Activated CD8-positive, alpha-beta memory T cell treated with anti-CD3 and anti-CD28 coated beads, Interleukin-2, amount 50 U/mL, for 1 hour (primary cell): ENCODE data around the gene MORC3.
"Not testable (repeated sequence)": the region's sequence is repeated elsewhere in the genome, so short reads cannot be mapped to it uniquely, and the experiment has no call there.

ENCODE experiments used
- DNase-seq: peaks from one replicate; pipeline ENCODE4 v3.0.0-alpha.2; 2020; ENCODE audit errors: extremely low read depth

Gene MORC3, protein sequence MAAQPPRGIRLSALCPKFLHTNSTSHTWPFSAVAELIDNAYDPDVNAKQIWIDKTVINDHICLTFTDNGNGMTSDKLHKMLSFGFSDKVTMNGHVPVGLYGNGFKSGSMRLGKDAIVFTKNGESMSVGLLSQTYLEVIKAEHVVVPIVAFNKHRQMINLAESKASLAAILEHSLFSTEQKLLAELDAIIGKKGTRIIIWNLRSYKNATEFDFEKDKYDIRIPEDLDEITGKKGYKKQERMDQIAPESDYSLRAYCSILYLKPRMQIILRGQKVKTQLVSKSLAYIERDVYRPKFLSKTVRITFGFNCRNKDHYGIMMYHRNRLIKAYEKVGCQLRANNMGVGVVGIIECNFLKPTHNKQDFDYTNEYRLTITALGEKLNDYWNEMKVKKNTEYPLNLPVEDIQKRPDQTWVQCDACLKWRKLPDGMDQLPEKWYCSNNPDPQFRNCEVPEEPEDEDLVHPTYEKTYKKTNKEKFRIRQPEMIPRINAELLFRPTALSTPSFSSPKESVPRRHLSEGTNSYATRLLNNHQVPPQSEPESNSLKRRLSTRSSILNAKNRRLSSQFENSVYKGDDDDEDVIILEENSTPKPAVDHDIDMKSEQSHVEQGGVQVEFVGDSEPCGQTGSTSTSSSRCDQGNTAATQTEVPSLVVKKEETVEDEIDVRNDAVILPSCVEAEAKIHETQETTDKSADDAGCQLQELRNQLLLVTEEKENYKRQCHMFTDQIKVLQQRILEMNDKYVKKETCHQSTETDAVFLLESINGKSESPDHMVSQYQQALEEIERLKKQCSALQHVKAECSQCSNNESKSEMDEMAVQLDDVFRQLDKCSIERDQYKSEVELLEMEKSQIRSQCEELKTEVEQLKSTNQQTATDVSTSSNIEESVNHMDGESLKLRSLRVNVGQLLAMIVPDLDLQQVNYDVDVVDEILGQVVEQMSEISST

DNA sequence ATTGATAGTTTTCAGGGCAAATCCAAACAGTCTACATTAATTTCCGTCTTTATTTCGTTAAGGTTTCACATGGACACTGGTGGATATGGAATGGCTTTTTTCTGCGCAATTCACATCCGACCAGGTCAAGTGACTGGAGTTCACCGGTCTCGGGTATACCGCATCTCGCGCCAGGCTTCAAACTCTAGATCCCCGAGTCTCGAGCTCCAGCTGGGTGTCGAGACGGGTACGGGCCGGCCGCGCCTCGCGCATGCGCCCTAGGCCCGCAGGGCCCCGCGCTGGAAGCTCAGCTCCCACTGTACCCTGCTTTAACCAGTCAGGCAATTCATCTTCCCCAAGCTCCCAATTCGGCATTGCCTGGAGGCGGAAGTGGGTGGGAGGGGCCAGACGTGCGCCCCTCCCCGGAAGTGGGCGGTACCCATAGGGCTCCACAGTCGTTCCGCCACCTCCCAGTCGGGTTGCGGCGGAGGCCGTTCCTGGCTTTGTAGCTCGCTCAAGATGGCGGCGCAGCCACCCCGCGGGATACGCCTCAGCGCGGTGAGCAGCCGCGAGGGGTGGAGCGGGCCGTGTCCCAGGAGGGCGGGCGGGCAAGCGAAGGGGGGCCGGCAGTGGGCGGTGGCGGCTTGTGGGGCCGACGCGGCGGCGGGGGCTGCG lies at the start of gene MORC3:
TSS of gene MORC3 (plus strand) at position 431 of the 654 bp plus-strand sequence. CDS start at position 499, 68 bp downstream.
- DNase-seq = peak; percentile 92

DNA sequence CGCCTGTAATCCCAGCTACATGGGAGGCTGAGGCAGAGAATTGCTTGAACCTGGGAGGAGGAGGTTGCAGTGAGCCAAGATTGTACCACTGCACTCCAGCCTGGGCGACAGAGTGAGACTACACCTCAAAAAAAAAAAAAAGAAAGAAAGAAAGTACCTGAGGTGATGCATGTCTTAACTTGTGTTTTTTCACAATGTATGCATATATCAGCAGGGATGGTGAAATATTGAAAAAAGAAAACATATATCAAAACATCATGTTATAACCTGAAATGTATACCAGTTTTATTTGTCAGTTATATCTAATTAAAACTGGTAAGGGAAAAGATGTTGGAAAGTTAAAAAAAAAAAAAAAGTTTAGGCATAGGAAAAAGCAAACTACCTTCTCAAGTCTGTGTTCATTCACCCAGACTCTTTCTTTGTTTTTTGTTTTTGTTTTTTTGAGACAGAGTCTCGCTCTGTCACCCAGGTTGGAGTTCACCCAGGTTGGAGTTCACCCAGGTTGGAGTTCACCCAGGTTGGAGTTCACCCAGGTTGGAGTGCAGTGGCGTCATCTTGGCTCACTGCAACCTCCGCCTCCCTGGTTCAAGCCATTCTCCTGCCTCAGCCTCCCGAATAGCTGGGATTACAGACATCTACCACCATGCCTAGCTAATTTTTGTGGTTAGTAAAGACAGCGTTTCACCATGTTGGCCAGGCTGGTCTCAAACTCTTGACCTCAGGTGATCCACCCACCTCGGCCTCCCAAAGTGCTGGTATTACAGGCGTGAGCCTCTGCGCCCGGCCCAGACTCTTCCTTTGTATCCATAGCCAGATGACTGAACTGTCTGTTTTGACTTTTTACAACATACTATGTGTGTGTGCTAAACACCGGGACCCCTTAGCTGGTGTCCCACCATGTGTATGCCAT lies 49.0 kb upstream of the MORC3 start:
- DNase-seq = not testable (repeated sequence)

DNA sequence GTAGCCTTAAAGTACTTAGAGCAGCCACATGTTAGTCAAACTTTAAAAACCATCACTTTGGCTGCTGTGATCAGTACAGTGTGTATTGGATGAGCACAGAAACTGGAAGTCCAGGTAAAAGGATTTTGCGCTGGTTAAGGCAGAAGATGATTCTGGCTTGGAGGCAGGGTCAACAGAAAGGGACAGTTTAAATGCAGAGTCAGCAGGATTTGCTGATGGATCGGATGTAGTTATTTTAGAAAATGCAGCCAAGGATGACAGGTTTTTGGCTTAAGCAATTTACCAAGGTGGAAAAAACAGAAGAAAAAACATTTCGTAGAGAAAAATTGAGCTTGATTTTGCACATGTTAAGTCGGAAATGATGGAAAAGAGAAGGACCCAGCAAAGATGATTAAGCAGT lies 45.9 kb upstream of the MORC3 start:
- DNase-seq = no peak

DNA sequence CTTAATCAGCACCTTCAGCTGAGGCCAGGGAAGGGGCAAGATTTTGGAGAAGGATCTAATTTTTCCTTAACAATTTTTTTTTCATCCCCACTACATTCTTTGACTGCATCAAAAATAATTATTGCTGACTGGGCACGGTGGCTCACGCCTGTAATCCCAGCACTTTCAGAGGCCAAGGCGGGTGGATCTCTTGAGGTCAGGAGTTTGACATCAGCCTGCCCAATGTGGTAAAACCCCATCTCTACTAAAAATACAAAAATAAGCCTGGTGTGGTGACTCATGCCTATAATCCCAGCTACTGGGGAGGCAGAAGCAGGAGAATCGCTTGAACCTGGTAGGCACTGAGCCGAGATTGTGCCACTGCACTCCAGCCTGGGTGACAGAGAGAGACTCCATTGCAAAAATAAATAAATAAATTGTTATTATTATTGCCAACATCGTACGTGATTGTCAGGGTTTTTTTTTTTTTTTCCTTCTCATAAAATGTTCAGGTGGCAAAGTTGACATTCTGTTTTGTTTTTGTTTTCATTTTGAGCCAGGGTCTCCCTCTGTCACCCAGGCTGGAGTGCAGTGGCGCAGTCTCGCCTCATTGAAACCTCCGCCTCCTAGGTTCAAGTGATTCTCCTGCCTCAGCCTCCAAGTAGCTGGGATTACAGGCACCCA lies 37.3 kb upstream of the MORC3 start:
- no peak for DNase-seq

DNA sequence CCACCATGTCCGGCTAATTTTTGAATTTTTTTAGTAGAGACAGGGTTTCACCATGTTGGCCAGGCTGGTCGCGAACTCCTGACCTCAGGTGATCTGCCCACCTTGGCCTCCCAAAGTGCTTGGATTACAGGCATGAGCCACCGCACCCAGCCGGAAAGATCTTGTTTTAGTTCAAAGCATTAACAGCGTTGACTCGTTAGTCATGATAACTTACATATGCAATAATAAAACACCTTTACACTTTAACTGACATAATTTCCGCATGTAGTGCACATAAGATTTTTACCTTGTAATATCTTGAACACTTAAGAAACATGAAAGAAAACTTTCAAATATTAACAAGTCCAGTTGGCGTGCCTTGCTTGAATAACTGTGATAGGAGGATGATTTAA lies 36.8 kb upstream of the MORC3 start:
- not testable (repeated sequence) for DNase-seq

DNA sequence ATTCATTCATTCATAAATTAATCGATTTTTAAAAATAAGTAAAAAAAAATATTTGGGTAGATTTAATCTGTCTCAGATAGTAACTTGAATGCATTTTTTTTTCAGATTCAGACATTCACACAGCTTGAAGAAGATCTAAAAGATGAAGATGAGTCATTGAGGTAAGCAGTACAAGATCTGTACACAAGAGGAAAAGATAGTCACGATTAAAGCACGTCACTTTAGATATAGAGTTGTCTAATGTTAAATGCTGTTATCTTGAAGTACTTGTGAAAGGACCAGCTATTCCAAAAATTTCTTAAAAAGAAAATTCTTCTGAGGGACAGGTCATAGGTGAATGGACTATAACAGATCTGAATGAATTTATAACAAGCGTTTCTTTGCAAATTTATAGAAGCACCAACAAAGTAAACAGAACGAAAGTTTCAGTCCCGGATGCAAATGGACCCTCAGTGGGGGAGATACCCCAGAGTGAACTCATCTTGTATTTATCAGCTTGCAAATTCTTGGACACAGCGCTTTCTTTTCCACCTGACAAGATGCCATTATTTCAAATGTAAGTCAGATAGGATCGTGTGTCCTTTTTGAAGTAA lies 31.2 kb upstream of the MORC3 start:
- DNase-seq = no peak

DNA sequence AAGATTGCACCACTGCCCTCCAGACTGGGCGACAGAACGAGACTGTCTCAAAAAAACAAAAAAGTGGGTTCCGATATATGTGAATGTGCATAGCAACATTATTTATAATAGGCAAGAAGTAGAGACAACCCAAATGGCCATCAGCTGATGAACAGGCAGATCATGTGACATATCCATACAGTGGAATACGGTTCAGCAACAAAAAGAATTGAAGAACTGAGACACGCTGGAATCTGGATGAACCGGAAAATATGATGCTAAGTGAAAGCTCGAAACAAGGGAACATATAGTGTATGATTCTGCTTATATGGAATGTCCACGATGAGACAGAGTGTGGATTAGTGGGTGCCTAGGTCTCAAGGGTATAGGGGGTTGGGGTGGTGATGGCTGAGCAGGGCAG lies 28.5 kb upstream of the MORC3 start:
- no peak for DNase-seq

DNA sequence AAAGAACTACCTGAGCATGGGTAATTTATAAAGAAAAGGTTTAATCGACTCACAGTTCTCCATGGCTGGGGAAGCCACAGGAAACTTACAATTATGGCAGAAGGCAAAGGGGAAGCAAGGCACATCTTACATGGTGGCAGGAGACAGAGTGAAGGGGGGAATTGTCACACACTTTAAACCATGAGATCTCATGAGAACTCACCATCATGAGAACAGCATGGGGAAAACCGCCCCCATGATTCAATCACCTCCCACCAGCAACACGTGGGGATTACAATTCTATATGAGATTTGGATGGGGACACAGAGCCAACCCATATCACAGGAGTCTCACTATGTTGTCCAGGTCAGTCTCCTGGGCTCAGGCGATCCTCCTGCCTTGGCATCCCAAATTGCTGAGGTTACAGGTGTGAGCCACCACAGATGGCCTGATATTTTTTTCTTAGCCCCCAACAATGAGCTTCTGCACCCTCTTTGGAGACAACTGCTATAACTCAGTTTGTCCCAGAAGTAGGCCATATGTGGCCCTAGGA lies 22.5 kb upstream of the MORC3 start:
- DNase-seq = no peak

DNA sequence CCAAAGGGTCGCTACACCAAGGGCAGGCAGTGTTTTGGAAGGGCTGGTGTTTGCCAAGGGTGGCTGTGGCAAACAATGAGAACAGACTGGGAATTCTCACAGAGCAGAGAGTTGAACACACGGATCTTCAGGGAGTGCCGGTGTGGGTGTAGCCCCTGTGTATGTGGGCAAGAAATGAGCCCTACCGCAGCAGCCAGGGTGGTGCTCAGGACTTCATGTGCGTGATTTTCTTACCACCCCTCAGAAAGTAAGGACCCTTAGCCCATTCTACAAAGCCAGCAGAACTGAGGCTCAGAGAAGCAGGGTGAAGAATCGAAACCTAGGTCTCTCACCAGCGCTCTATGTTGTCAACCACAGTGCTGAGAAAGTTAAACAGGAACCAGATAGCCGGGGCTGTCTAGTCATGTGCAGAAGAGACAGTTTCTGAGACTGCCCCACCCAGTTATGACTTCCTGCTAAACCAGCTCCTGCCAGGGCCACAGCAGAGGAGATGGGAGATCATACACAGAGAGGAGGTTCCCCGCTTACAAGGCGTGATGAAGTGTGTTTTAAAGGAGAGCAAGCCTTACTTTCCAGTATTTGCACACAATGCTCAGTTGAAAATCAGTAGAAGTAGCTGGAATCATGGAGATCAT lies 21.9 kb upstream of the MORC3 start:
- peak; percentile 49 for DNase-seq

DNA sequence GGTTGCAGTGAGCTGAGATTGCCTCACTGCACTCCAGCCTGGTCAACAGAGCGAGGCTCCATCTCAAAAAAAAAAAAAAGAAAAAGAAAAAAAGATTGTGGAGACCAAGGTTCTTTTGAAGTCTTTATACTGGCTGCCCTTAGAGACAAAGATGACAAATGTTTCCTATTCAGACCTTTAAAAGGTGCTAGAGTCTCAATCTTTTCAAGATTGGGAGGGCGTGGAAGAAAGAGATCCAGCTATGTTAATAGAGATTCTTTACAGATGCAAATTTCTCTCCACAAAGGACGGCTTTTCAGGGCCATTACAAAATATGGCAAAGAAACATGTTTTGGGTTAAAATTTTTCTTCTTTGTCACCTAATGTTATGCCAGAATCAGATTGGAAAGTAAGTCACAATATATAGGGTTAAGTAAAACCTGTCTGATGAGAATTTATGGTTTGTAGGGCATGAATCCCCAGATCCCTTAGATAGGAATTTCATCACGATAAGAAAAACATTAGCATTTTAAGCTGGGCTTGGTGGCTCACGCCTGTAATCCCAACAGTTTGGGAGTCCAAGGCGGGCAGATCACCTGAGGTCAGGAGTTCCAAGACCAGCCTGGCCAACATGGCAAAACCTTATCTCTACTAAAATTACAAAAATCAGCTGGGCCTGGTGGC lies 13.0 kb upstream of the MORC3 start:
- no peak for DNase-seq

DNA sequence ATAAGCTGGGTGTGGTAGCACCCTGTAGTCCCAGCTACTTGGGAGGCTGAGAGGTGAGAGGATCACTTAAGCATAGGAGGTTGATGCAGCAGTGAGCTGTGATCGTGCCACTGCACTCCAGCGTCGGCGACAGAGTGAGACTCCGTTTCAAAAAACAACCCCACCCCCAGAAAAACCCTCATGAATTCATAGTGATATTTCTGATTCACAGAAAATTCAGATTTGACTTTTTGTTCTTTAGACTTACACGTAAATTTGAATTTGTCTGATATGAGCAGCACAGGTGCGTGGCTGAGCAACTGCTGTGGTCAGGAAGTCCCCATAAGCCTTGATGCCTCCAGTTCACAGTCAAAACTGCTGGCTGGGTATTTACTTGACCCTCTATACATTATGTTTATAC lies 10.0 kb upstream of the MORC3 start:
- no peak for DNase-seq

DNA sequence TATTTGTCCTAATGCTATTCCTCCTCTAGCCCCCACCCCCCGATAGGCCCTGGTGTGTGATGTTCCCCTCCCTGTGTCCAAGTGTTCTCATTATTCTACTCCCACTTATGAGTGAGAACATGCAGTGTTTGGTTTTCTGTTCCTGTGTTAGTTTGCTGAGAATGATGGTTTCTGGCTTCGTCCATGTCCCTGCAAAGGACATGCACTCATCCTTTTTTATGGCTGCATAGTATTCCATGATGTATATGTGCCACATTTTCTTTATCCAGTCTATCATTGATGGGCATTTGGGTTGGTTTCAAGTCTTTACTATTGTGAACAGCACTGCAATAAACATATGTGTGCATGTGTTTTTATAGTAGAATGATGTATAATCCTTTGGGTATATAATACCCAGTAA lies 6.6 kb upstream of the MORC3 start:
- DNase-seq = not testable (repeated sequence)

DNA sequence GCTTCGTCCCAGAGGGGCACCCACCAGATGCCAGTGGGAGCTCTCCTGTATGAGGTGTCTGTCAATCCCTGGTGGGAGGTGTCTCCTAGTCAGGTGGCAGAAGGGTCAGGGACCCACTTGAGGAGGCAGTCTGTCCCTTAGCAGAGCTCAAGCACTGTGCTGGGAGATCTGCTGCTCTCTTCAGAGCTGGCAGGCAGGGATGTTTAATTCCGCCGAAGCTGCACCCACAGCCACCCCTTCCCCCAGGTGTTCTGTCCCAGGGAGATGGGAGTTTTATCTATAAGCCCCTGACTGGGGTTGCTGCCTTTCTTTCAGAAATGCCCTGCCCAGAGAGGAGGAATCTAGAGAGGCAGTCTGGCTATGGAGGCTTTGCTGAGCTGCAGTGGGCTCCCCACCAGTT lies 4.0 kb upstream of the MORC3 start:
- DNase-seq = not testable (repeated sequence)

DNA sequence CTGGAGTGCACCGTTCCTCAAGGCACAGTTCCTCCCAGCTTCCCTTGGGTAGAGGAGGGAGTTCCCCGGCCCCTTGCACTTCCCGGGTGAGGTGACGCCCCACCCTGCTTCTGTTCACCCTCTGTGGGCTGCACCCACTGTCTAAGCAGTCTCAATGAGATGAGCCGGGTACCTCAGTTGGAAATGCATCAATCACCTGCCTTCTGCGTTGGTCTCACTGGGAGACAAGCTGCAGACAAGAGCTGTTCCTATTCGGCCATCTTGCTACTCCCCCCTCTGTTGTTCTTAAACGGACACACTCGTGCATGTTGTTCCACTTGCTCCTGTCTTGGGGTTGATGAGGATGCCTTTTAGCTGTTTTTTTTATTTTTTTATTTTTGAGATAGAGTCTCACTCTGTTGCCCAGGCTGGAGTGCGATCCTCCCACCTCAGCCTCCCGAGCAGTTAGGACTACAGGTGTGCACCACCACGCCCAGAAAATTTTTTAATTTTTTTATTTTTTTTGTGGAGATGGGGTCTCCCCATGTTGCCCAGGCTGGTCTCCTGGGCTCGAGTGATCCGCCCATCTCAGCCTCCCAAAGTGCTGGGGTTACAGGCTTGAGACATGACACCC lies 3.0 kb upstream of the MORC3 start:
- no peak for DNase-seq

DNA sequence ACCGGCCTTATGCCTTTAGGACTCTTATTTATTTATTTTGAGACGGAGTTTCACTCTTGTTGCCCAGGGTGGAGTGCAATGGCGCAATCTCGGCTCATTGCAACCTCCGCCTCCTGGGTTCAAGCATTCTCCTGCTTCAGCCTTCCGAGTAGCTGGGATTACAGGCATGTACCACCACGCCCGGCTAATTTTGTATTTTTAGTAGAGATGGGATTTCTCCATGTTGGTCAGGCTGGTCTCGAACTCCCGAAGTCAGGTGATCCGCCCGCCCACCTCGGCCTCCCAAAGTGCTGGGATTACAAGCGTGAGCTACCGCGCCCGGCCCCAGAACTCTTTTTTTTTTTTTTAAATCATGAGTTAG lies 611 bp upstream of the MORC3 start:
- DNase-seq = not testable (repeated sequence)

DNA sequence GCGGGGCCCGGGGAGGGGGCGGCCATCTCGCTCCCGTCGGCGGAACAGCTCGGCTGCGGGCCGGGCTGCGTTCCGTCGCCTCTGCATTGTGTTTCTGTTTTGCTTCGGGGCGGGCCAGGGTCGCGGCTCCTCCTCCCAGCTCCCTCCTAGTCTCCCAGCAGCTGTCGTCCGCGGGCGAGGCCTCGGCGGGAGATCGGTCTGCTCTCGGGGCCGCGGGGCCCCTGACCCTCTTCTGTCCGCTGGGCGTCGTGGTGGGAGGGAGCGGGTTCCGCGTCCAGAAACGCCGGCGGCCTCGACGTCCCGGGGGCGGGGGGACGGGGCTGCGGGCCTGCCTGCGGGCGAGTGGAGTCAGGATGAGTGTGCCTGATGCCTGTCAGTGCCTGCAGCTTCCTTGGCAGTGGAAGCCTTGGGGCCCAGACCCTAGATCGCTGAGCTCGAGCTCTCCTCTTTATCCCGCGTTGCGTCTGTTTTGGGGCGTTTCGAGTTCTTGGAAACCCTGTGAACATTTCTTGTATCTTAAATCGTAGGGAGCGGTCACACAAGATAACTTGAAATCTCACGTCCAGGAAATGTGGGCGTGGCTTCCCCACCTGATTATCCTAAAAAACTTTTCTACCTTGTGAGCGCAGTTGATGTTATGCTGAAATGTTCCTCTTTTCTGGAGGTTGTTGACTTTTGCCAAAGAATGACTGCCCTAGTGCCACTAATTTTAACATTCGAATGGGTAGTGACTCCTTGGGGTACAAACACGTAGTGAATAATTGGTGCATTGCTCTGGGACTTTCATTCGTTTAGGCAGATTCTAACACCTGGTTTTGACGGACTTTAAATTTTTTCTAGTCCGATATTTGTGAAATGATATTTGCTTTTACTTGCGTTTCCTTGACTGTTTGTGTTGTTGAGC lies 676 bp downstream of the MORC3 start:
- no peak for DNase-seq

DNA sequence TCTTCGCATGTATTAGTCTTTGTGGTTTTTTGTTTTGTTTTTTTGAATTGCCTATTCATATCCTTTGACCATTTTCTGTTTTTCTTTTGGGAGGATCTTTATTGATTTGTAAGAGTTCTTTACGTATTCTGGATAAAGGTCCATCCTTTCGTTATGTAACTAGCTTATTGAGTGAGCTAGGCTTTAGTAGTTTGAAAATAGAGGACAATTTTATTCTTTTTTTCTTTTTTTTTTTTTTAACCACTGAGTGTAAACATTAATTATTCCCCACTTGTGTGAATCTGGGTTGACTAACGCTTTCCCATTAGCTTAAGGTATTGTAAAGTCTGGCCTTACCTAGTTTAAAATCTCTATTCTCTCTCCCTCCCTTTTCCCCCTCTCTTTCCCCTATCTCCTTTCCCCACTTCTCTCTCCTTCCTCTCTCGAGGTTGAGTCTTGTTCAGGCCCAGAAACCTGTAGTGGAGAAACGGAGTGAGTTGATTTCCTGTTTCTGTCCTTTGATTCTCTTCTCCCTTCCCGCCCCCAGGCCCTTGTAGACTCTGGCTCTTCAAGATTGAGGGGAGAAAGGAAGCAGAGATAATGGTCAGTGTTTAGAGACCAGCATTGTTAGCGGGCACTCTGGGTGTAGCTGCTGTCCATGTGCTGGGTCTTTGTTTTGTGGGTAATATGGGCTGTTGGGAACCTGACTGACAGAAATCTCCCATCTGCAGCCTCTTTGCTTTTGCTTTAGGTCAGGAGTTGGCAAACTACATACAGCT lies 1.5 kb downstream of the MORC3 start:
- DNase-seq = no peak
